B cell (primary cell): Measurements from ENCODE around the gene OTUB2. TPM values are rescaled to one million over a fixed set of nuclear protein-coding genes. Genes with fewer than 3 reads are reported as not detected.

Experiments used
- ATAC-seq: fragments of 200-7000 bp; cut with Tn5 transposase; one replicate; pipeline ENCODE4 v1.10.0; 2021; ENCODE audit warnings: low read depth, mild to moderate bottlenecking, moderate number of reproducible peaks, moderate library complexity
- CTCF ChIA-PET: fragments of 350-600 bp; sonication (Branson Sonifier 250); formaldehyde crosslinking; loops from one replicate; lab custom pipeline; 2021; ENCODE audit warnings: antibody characterized with exemption, inconsistent platforms; lab: Charles Lee
- POLR2A ChIA-PET: fragments of 350-600 bp; sonication (Branson Sonifier 250); formaldehyde crosslinking; loops from one replicate; lab custom pipeline; 2021; ENCODE audit warnings: antibody characterized with exemption; lab: Charles Lee
- DNase-seq: peaks from one replicate; pipeline ENCODE4 v3.0.0; 2013
- H2AFZ ChIP-seq: 2 replicates; pipeline ENCODE4 v1.6.1; 2012; ENCODE audit warnings: mild to moderate bottlenecking, low read depth, low read length; ENCODE audit not compliant: insufficient read depth, poor library complexity, severe bottlenecking
- H3K27ac ChIP-seq, 2 donors: 1 replicate in 1 of 2; 2 replicates in 1 of 2; pipeline ENCODE4 v1.5.1; 2012 to 2013; ENCODE audit warnings: low read length in 2 of 2, mild to moderate bottlenecking in 2 of 2, moderate library complexity in 1 of 2
- H3K27me3 ChIP-seq, 4 experiments: fragments of 200-600 bp in 1 of 4; sonication (generic) in 1 of 4; replicated peaks in 1 of 4; 1 replicate in 2 of 4; 2 replicates in 2 of 4; pipeline versions ENCODE4 v1.6.1 to v1.7.0; 2013 to 2016; ENCODE audit warnings: low read length in 3 of 4, mild to moderate bottlenecking in 2 of 4, mixed read lengths in 1 of 4, moderate library complexity in 1 of 4; ENCODE audit not compliant: insufficient read depth in 4 of 4, control insufficient read depth in 3 of 4; ENCODE audit errors: control extremely low read depth in 1 of 4
- H3K36me3 ChIP-seq, 2 experiments: replicated peaks in 1 of 2; 1 replicate in 1 of 2; 2 replicates in 1 of 2; pipeline versions ENCODE4 v1.6.1 to v1.7.1; 2013; ENCODE audit warnings: low read length in 1 of 2; ENCODE audit not compliant: insufficient read depth in 2 of 2, control insufficient read depth in 1 of 2; ENCODE audit errors: control extremely low read depth in 1 of 2, extremely low read depth in 1 of 2
- H3K4me1 ChIP-seq, 2 donors: fragments of 200-600 bp in 1 of 2; sonication (generic) in 1 of 2; 1 replicate in 1 of 2; 2 replicates in 1 of 2; pipeline versions ENCODE4 v1.5.1 to v1.6.1; 2013 to 2017; ENCODE audit warnings: low read length in 2 of 2; ENCODE audit not compliant: control insufficient read depth in 2 of 2, insufficient read depth in 2 of 2
- H3K4me2 ChIP-seq: replicated peaks from 2 replicates; pipeline ENCODE3; 2012; ENCODE audit warnings: mild to moderate bottlenecking, low read depth, low read length; ENCODE audit not compliant: poor library complexity, severe bottlenecking
- H3K4me3 ChIP-seq, 5 experiments: fragments of 200-600 bp in 1 of 5; sonication (generic) in 1 of 5; 1 replicate in 3 of 5; 2 replicates in 2 of 5; pipeline versions ENCODE4 v1.5.1 to v1.7.0; 2011 to 2016; ENCODE audit warnings: low read length in 4 of 5, mild to moderate bottlenecking in 4 of 5, low read depth in 2 of 5, control low read depth in 1 of 5, moderate library complexity in 1 of 5; ENCODE audit not compliant: insufficient read depth in 1 of 5; ENCODE audit errors: control extremely low read depth in 1 of 5, extremely low read depth in 1 of 5
- H3K79me2 ChIP-seq: fragments of 200-600 bp; sonication (generic); one replicate; pipeline ENCODE4 v1.6.0; 2016; ENCODE audit warnings: low read length; ENCODE audit not compliant: control insufficient read depth, insufficient read depth
- H3K9ac ChIP-seq: fragments of 200-600 bp; sonication (generic); 2 replicates; pipeline ENCODE4 v1.6.1; 2017; ENCODE audit warnings: mild to moderate bottlenecking, low read length, moderate library complexity
- H3K9me3 ChIP-seq, 3 donors: one replicate each; pipeline versions ENCODE4 v1.6.1 to v1.7.1; 2013; ENCODE audit warnings: low read length in 2 of 3; ENCODE audit not compliant: control insufficient read depth in 2 of 3, insufficient read depth in 1 of 3; ENCODE audit errors: control extremely low read depth in 1 of 3
- H4K20me1 ChIP-seq: 2 replicates; pipeline ENCODE4 v1.6.0; 2012; ENCODE audit warnings: mild to moderate bottlenecking, low read length; ENCODE audit not compliant: insufficient read depth, control insufficient read depth, poor library complexity, severe bottlenecking
- H3K27ac Mint-ChIP-seq: one replicate; pipeline ENCODE4 v1.8.0; 2021; ENCODE audit warnings: mixed read lengths
- H3K27me3 Mint-ChIP-seq: one replicate; pipeline ENCODE4 v1.8.0; 2021; ENCODE audit warnings: mixed read lengths
- H3K4me1 Mint-ChIP-seq: one replicate; pipeline ENCODE4 v1.8.0; 2021; ENCODE audit warnings: mixed read lengths
- H3K4me3 Mint-ChIP-seq: one replicate; pipeline ENCODE4 v1.8.0; 2021; ENCODE audit warnings: mixed read lengths
- H3K9me3 Mint-ChIP-seq: one replicate; pipeline ENCODE4 v1.8.0; 2022; ENCODE audit warnings: mixed read lengths; ENCODE audit not compliant: insufficient read depth
- CTCF ChIP-seq: fragments of 200-600 bp; IDR thresholded peaks from one replicate; pipeline ENCODE4 v1.8.0; 2022; ENCODE audit warnings: antibody characterized with exemption, mild to moderate bottlenecking
- EZH2 ChIP-seq: IDR thresholded peaks from 2 replicates; pipeline ENCODE4 v1.6.1; 2012; ENCODE audit warnings: borderline replicate concordance, low read depth, mild to moderate bottlenecking, moderate library complexity, low read length; ENCODE audit not compliant: insufficient read depth, poor library complexity, severe bottlenecking
- WGBS: methylation state at CpG from one replicate; pipeline ENCODE4 v1.1.5; 2013; ENCODE audit warnings: missing lambda C conversion rate; ENCODE audit not compliant: insufficient coverage; 5-methylcytosine and 5-hydroxymethylcytosine counted together
- intact Hi-C: fragments of 100-400 bp; cut with micrococcal nuclease; formaldehyde crosslinking; loops from one replicate; pipeline ENCODE4 v1.10.0; 2022
- polyA plus RNA-seq: library from polyadenylated mRNA; depleted of rRNA; stranded (reverse); fragments of >200 nt; gene quantifications from 2 replicates; pipeline ENCODE4 v1.2.3, GENCODE V29; 2012
- total RNA-seq, 2 donors: library from RNA; stranded (reverse); fragments of 120-200 nt in 1 of 2; gene quantifications; 1 replicate in 1 of 2; 2 replicates in 1 of 2; pipeline versions ENCODE4 v1.2.3 to v1.2.4, GENCODE V29; 2013 to 2022

Gene OTUB2
- total and polyA plus RNA-seq, 2 donors (not counting 1 experiment from before 2014, with no cell fraction given): 0.04 to 0.17 TPM

GRCh38 chr14:94081386-94081820 lies 55.3 kb downstream of the OTUB2 start:
- no peak for TF ChIP-seq EZH2
- TF ChIP-seq CTCF: no peak
- WGBS: under 1% methylated on average over 16 of the region's 19 CpGs
- H3K4me3 Mint-ChIP-seq: peak overlapping the region; percentile 97
- peak overlapping the region; percentile 93 for H3K9ac ChIP-seq
- no peak for ATAC-seq
- H3K27ac ChIP-seq: peak overlapping the region; percentile 83 to 93
- ChIA-PET POLR2A (no interaction called here), CTCF (interaction anchor here (0.7 to 2.0 kb wide), 8 partner anchors 45 to 647 kb away, joined by 3 to 9 read pairs (median 3); partner anchors contain the start of gene OTUB2)
- H3K4me2 ChIP-seq: peak overlapping the region; percentile 83
- peak overlapping the region; percentile 97 for H3K27ac Mint-ChIP-seq
- no peak for DNase-seq
- H2AFZ ChIP-seq: peak overlapping the region; percentile 93
- H3K4me1 Mint-ChIP-seq: peaks cover 41% of the 10 kb centered on the region
- H3K36me3 ChIP-seq: peaks cover 5 to 27% of the 10 kb centered on the region in 2 experiments
- H4K20me1 ChIP-seq: peaks cover 36% of the 10 kb centered on the region
- H3K9me3 Mint-ChIP-seq: no peaks in the 10 kb centered on the region
- H3K27me3 Mint-ChIP-seq: no peaks in the 10 kb centered on the region
- H3K27me3 ChIP-seq: no peaks in the 10 kb centered on the region
- intact Hi-C loops: loop anchor here (1.0 to 2.0 kb wide), 6 partner anchors 48 to 142 kb away; partner anchors contain the start of genes IFI27L2, OTUB2 and PPP4R4
- peak overlapping the region; percentile 91 to 99 (median 97) for H3K4me3 ChIP-seq
- H3K9me3 ChIP-seq: peaks cover 0 to 1% (median 0%) of the 10 kb centered on the region in 3 donors
- H3K4me1 ChIP-seq: peaks cover 36 to 43% of the 10 kb centered on the region in 2 donors
- H3K79me2 ChIP-seq: peaks cover 59% of the 10 kb centered on the region

GRCh38 chr14:94087891-94088290 lies 61.8 kb downstream of the OTUB2 start:
- intact Hi-C loops: no loop called here
- H3K4me3 Mint-ChIP-seq: no peak overlapping the region

More at GRCh38 chr14:94087891-94088290, 61.8 kb downstream of the OTUB2 start:
- no peaks in the 10 kb centered on the region for H3K9me3 ChIP-seq
- no peaks in the 10 kb centered on the region for H4K20me1 ChIP-seq
- ChIA-PET POLR2A (no interaction called here), CTCF (interaction anchor here (1.3 kb wide), 1 partner anchor 44 kb away, joined by 4 read pairs; no protein-coding TSS in a partner anchor)
- H3K4me2 ChIP-seq: no peak overlapping the region
- Mint-ChIP-seq H3K4me1 (no peaks in the 10 kb centered on the region), H3K9me3 (no peaks in the 10 kb centered on the region), H3K27ac (no peak overlapping the region), H3K27me3 (no peaks in the 10 kb centered on the region)
- H3K9ac ChIP-seq: no peak overlapping the region
- H2AFZ ChIP-seq: no peak overlapping the region
- H3K27me3 ChIP-seq: no peaks in the 10 kb centered on the region
- H3K79me2 ChIP-seq: no peaks in the 10 kb centered on the region
- DNase-seq (no peak), ATAC-seq (no peak)
- H3K27ac ChIP-seq: no peak overlapping the region
- H3K4me1 ChIP-seq: no peaks in the 10 kb centered on the region
- no peaks in the 10 kb centered on the region for H3K36me3 ChIP-seq
- no peak overlapping the region for H3K4me3 ChIP-seq
- TF ChIP-seq EZH2: no peak
- no peak for TF ChIP-seq CTCF
- WGBS: 79% methylated on average over 3 of the region's 4 CpGs
